ENCODE results near the gene KRT12. TPM values are rescaled to one million over a fixed set of nuclear protein-coding genes. Genes with fewer than 3 reads are reported as not detected.

KRT12 gene
- total and polyA plus RNA-seq, 7 experiments from 2014 or later = not detected

- ChIA-PET POLR2A (interaction anchor here (0.6 kb wide), 1 partner anchor 1184 kb away, joined by 3 read pairs; no protein-coding TSS in a partner anchor), CTCF (interaction anchor here (0.6 to 0.7 kb wide), 2 partner anchors 509 to 760 kb away, joined by 4 to 5 read pairs; no protein-coding TSS in a partner anchor)
- DNase-seq (no peak), ATAC-seq (no peak)
- Histone ChIP-seq H3K4me1 (ENCODE audit: control insufficient read depth in 2 of 2, insufficient read depth in 2 of 2, low read length in 2 of 2) (no peaks in the 10 kb centered on the region), H3K4me3 (ENCODE audit: low read length) (no peak overlapping the region), H3K27me3 (ENCODE audit: control insufficient read depth in 2 of 2, insufficient read depth in 2 of 2, low read length in 2 of 2) (no peaks in the 10 kb centered on the region), H3K9me3 (ENCODE audit: control insufficient read depth in 2 of 3, low read length in 3 of 3) (no peaks in the 10 kb centered on the region), H3K36me3 (ENCODE audit: control insufficient read depth in 2 of 3, insufficient read depth in 3 of 3, low read length in 3 of 3) (no peaks in the 10 kb centered on the region), H3K27ac (ENCODE audit: low read depth, low read length) (no peak overlapping the region)
- peaks cover 20 to 37% (median 23%) of the 10 kb centered on the region in 5 donors for H3K27me3 Mint-ChIP-seq
- H3K27ac Mint-ChIP-seq = no peak overlapping the region
- H3K4me1 Mint-ChIP-seq = peaks cover 0 to 10% (median 0%) of the 10 kb centered on the region in 7 donors
- intact Hi-C loops (cut with micrococcal nuclease) = no loop called here
- H3K4me3 Mint-ChIP-seq = no peak overlapping the region
- H3K36me3 Mint-ChIP-seq = no peaks in the 10 kb centered on the region
- no peaks in the 10 kb centered on the region for H3K9me3 Mint-ChIP-seq
These were observed 35.5 kb upstream of the KRT12 start for GRCh38 chr17:40902498-40902897.

- Histone ChIP-seq H3K4me3 (ENCODE audit: low read length) (no peak overlapping the region), H3K4me1 (ENCODE audit: control insufficient read depth in 2 of 2, insufficient read depth in 2 of 2, low read length in 2 of 2) (no peaks in the 10 kb centered on the region), H3K27ac (ENCODE audit: low read depth, low read length) (no peak overlapping the region), H3K36me3 (ENCODE audit: control insufficient read depth in 2 of 3, insufficient read depth in 3 of 3, low read length in 3 of 3) (no peaks in the 10 kb centered on the region), H3K9me3 (ENCODE audit: control insufficient read depth in 2 of 3, low read length in 3 of 3) (no peaks in the 10 kb centered on the region), H3K27me3 (ENCODE audit: control insufficient read depth in 2 of 2, insufficient read depth in 2 of 2, low read length in 2 of 2) (no peaks in the 10 kb centered on the region)
- DNase-seq (no peak), ATAC-seq (no peak)
- Mint-ChIP-seq H3K4me1 (peaks cover 0 to 10% (median 0%) of the 10 kb centered on the region in 7 donors), H3K4me3 (no peak overlapping the region), H3K27ac (no peak overlapping the region), H3K9me3 (no peaks in the 10 kb centered on the region), H3K36me3 (no peaks in the 10 kb centered on the region), H3K27me3 (peaks cover 18 to 32% (median 23%) of the 10 kb centered on the region in 5 donors)
- ChIA-PET CTCF (interaction anchor here (0.6 to 0.7 kb wide), 2 partner anchors 509 to 761 kb away, joined by 4 to 5 read pairs; no protein-coding TSS in a partner anchor), POLR2A (interaction anchor here (0.6 kb wide), 1 partner anchor 1183 kb away, joined by 3 read pairs; no protein-coding TSS in a partner anchor)
- intact Hi-C loops (cut with micrococcal nuclease) = no loop called here
These were observed 35.0 kb upstream of the KRT12 start for GRCh38 chr17:40901981-40902474.

GRCh38 chr17:40900809-40901356 is 33.9 kb upstream of the KRT12 start:
- CTCF ChIA-PET = interaction anchor here (0.6 kb wide), 2 partner anchors 74 to 764 kb away, joined by 3 read pairs; no protein-coding TSS in a partner anchor
- H3K36me3 Mint-ChIP-seq = no peaks in the 10 kb centered on the region

GRCh38 chr17:40896916-40897455 is 30.0 kb upstream of the KRT12 start:
- no peak for DNase-seq
- peaks cover 30 to 38% (median 37%) of the 10 kb centered on the region in 5 donors for H3K27me3 Mint-ChIP-seq
- H3K4me1 Mint-ChIP-seq = peaks cover 0 to 1% (median 0%) of the 10 kb centered on the region in 7 donors
- ChIA-PET POLR2A (interaction anchor here (0.7 kb wide), 1 partner anchor 246 kb away, joined by 3 read pairs; no protein-coding TSS in a partner anchor), CTCF (no interaction called here)
- no peak for ATAC-seq
- no peaks in the 10 kb centered on the region for H3K36me3 Mint-ChIP-seq
- Histone ChIP-seq H3K9me3 (ENCODE audit: control insufficient read depth in 2 of 3, low read length in 3 of 3) (no peaks in the 10 kb centered on the region), H3K4me1 (ENCODE audit: control insufficient read depth in 2 of 2, insufficient read depth in 2 of 2, low read length in 2 of 2) (no peaks in the 10 kb centered on the region), H3K36me3 (ENCODE audit: control insufficient read depth in 2 of 3, insufficient read depth in 3 of 3, low read length in 3 of 3) (no peaks in the 10 kb centered on the region), H3K27ac (ENCODE audit: low read depth, low read length) (no peak overlapping the region), H3K4me3 (ENCODE audit: low read length) (no peak overlapping the region), H3K27me3 (ENCODE audit: control insufficient read depth in 2 of 2, insufficient read depth in 2 of 2, low read length in 2 of 2) (no peaks in the 10 kb centered on the region)
- no peak overlapping the region for H3K4me3 Mint-ChIP-seq
- H3K9me3 Mint-ChIP-seq = no peaks in the 10 kb centered on the region
- intact Hi-C loops (cut with micrococcal nuclease) = no loop called here
- no peak overlapping the region for H3K27ac Mint-ChIP-seq

More at GRCh38 chr17:40900809-40901356, 33.9 kb upstream of the KRT12 start:
- Histone ChIP-seq H3K27me3 (ENCODE audit: control insufficient read depth in 2 of 2, insufficient read depth in 2 of 2, low read length in 2 of 2) (no peaks in the 10 kb centered on the region), H3K9me3 (ENCODE audit: control insufficient read depth in 2 of 3, low read length in 3 of 3) (no peaks in the 10 kb centered on the region), H3K36me3 (ENCODE audit: control insufficient read depth in 2 of 3, insufficient read depth in 3 of 3, low read length in 3 of 3) (no peaks in the 10 kb centered on the region), H3K27ac (ENCODE audit: low read depth, low read length) (no peak overlapping the region), H3K4me1 (ENCODE audit: control insufficient read depth in 2 of 2, insufficient read depth in 2 of 2, low read length in 2 of 2) (no peaks in the 10 kb centered on the region), H3K4me3 (ENCODE audit: low read length) (no peak overlapping the region)
- intact Hi-C loops (cut with micrococcal nuclease) = no loop called here
- H3K4me1 Mint-ChIP-seq = peaks cover 0 to 10% (median 0%) of the 10 kb centered on the region in 7 donors
- peaks cover 13 to 28% (median 22%) of the 10 kb centered on the region in 5 donors for H3K27me3 Mint-ChIP-seq
- no peak for DNase-seq
- no peak for ATAC-seq
- POLR2A ChIA-PET = interaction anchor here (0.7 kb wide), 1 partner anchor 374 kb away, joined by 3 read pairs; no protein-coding TSS in a partner anchor
- H3K27ac Mint-ChIP-seq = no peak overlapping the region
- H3K4me3 Mint-ChIP-seq = no peak overlapping the region
- no peaks in the 10 kb centered on the region for H3K9me3 Mint-ChIP-seq

- Histone ChIP-seq H3K27ac (ENCODE audit: low read depth, low read length) (no peak overlapping the region), H3K4me3 (ENCODE audit: low read length) (no peak overlapping the region), H3K4me1 (ENCODE audit: control insufficient read depth in 2 of 2, insufficient read depth in 2 of 2, low read length in 2 of 2) (no peaks in the 10 kb centered on the region), H3K9me3 (ENCODE audit: control insufficient read depth in 2 of 3, low read length in 3 of 3) (no peaks in the 10 kb centered on the region), H3K27me3 (ENCODE audit: control insufficient read depth in 2 of 2, insufficient read depth in 2 of 2, low read length in 2 of 2) (no peaks in the 10 kb centered on the region), H3K36me3 (ENCODE audit: control insufficient read depth in 2 of 3, insufficient read depth in 3 of 3, low read length in 3 of 3) (no peaks in the 10 kb centered on the region)
- Mint-ChIP-seq H3K27ac (no peak overlapping the region), H3K9me3 (no peaks in the 10 kb centered on the region), H3K4me3 (no peak overlapping the region), H3K4me1 (no peaks in the 10 kb centered on the region), H3K27me3 (peaks cover 27 to 43% (median 34%) of the 10 kb centered on the region in 5 donors), H3K36me3 (no peaks in the 10 kb centered on the region)
- ATAC-seq (no peak), DNase-seq (no peak)
- intact Hi-C loops (cut with micrococcal nuclease) = no loop called here
- ChIA-PET CTCF (interaction anchor here (0.7 kb wide), 1 partner anchor 15 kb away, joined by 3 read pairs; no protein-coding TSS in a partner anchor), POLR2A (no interaction called here)
These were observed 28.2 kb upstream of the KRT12 start for GRCh38 chr17:40895106-40895730.

- POLR2A ChIA-PET = no interaction called here
- peaks cover 30 to 59% (median 43%) of the 10 kb centered on the region in 5 donors for H3K27me3 Mint-ChIP-seq
These were observed 21.2 kb upstream of the KRT12 start for GRCh38 chr17:40888196-40888720.

More at GRCh38 chr17:40888196-40888720, 21.2 kb upstream of the KRT12 start:
- intact Hi-C loops (cut with micrococcal nuclease) = no loop called here
- Mint-ChIP-seq H3K4me3 (no peak overlapping the region), H3K27ac (no peak overlapping the region), H3K4me1 (no peaks in the 10 kb centered on the region), H3K9me3 (no peaks in the 10 kb centered on the region), H3K36me3 (no peaks in the 10 kb centered on the region)
- ATAC-seq (no peak), DNase-seq (no peak)
- CTCF ChIA-PET = interaction anchor here (0.7 kb wide), 1 partner anchor 83 kb away, joined by 3 read pairs; no protein-coding TSS in a partner anchor
- no peaks in the 10 kb centered on the region for H3K36me3 ChIP-seq (ENCODE audit: control insufficient read depth in 2 of 3, insufficient read depth in 3 of 3, low read length in 3 of 3)
- H3K4me3 ChIP-seq (ENCODE audit: low read length) = no peak overlapping the region
- H3K27ac ChIP-seq (ENCODE audit: low read depth, low read length) = no peak overlapping the region
- H3K4me1 ChIP-seq (ENCODE audit: control insufficient read depth in 2 of 2, insufficient read depth in 2 of 2, low read length in 2 of 2) = no peaks in the 10 kb centered on the region
- peaks cover 3 to 10% of the 10 kb centered on the region in 2 donors for H3K27me3 ChIP-seq (ENCODE audit: control insufficient read depth in 2 of 2, insufficient read depth in 2 of 2, low read length in 2 of 2)
- no peaks in the 10 kb centered on the region for H3K9me3 ChIP-seq (ENCODE audit: control insufficient read depth in 2 of 3, low read length in 3 of 3)

Measured in naive thymus-derived CD4-positive, alpha-beta T cell (primary cell).